Activated CD4-positive, alpha-beta T cell treated with anti-CD3 and anti-CD28 coated beads, Interleukin-2, amount 10 ng/mL, durations not matched to agents 7 days and 5 days (primary cell): ENCODE results near the gene HPX. TPM values are rescaled to one million over a fixed set of nuclear protein-coding genes. Genes with fewer than 3 reads are reported as not detected.

ENCODE experiments used
- total RNA-seq, 2 experiments: library from RNA; stranded (reverse); gene quantifications; one replicate each; pipeline ENCODE4 v1.2.3, GENCODE V29; 2021

The HPX gene
- total RNA-seq, 2 experiments from 2014 or later = 0.35 TPM; not detected in 1

Other genes with a start within 250 kb of the HPX start
- gene OR52W1, start 241.8 kb downstream of the HPX start, total RNA-seq = not detected
- gene C11orf42, start 235.4 kb downstream of the HPX start, total RNA-seq = not detected
- gene FHIP1B, start 206.4 kb downstream of the HPX start, total RNA-seq = 10 to 100 TPM; 22.2 to 24.5 TPM
- under 1 TPM in 1 of 2 experiments, not detected in 1; 0.17 TPM for gene CNGA4, start 201.9 kb downstream of the HPX start, total RNA-seq
- not detected for gene CCKBR, start 181.1 kb downstream of the HPX start, total RNA-seq
- 1 to 10 TPM; 1.9 to 2.7 TPM for gene CAVIN3, start 120.5 kb downstream of the HPX start, total RNA-seq
- 10 to 100 TPM; 46.1 to 53.6 TPM for gene SMPD1, start 50.5 kb downstream of the HPX start, total RNA-seq
- gene APBB1, start 21.9 kb downstream of the HPX start, total RNA-seq = 10 to 100 TPM; 58.2 to 61.3 TPM
- 1 to 10 TPM; 6.8 to 8.4 TPM for gene TRIM3, start 33.0 kb upstream of the HPX start, total RNA-seq
- 10 to 100 TPM; 39.0 to 40.6 TPM for gene ARFIP2, start 40.3 kb upstream of the HPX start, total RNA-seq
- gene TIMM10B, start 40.5 kb upstream of the HPX start, total RNA-seq = 10 to 100 TPM; 25.6 to 27.0 TPM
- 10 to 100 TPM; 15.8 to 18.0 TPM for gene DNHD1, start 56.3 kb upstream of the HPX start, total RNA-seq
- gene RRP8, start 162.6 kb upstream of the HPX start, total RNA-seq = 10 to 100 TPM; 23.0 to 27.1 TPM
- gene ILK, start 162.8 kb upstream of the HPX start, total RNA-seq = 100 to 1,000 TPM; 155 to 163 TPM
- 100 to 1,000 TPM; 138 to 156 TPM for gene TAF10, start 171.2 kb upstream of the HPX start, total RNA-seq
- 100 to 1,000 TPM in 1 of 2 experiments, 10 to 100 TPM in 1; 90.1 to 105 TPM for gene TPP1, start 178.4 kb upstream of the HPX start, total RNA-seq
- gene DCHS1, start 214.8 kb upstream of the HPX start, total RNA-seq = under 1 TPM; 0.35 to 0.40 TPM
- 10 to 100 TPM; 50.0 to 56.0 TPM for gene MRPL17, start 242.4 kb upstream of the HPX start, total RNA-seq